Muscle of arm (tissue), 12 donors: Measurements from ENCODE around the gene PFDN4. TPM values are rescaled to one million over a fixed set of nuclear protein-coding genes. Genes with fewer than 3 reads are reported as not detected.

Experiments used
- DNase-seq: peaks from one replicate; pipeline ENCODE4 v3.0.0-alpha.2; 2013
- polyA plus RNA-seq, 12 donors: library from polyadenylated mRNA; unstranded; fragments of 120-200 nt; gene quantifications; one replicate each; pipeline ENCODE4 v1.2.1, GENCODE V29; 2013; ENCODE audit not compliant: insufficient read length in 12 of 12

PFDN4 gene
- polyA plus RNA-seq, 12 donors: 53.1 to 77.5 (median 64.4) TPM; not detected in 1

DNA sequence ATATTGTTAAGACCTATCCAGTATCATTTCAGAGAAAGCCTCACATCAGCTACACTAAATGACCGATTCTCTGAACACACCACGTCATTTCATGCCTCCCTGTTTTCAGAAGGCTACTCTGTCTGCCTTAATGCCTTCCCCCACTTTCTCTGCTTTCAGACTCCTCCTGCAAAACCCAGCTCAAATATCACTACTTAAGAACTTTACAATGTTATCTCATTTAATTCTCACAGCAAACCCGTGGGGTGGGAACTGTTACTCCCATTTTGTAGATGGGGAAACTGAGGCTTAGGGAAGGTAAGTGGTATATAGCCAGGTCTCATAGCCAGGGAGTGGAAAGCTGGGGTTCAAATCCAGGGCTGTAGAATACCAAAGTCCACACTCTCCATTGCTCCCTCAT lies 36.9 kb upstream of the PFDN4 start:
- DNase-seq: no peak

DNA sequence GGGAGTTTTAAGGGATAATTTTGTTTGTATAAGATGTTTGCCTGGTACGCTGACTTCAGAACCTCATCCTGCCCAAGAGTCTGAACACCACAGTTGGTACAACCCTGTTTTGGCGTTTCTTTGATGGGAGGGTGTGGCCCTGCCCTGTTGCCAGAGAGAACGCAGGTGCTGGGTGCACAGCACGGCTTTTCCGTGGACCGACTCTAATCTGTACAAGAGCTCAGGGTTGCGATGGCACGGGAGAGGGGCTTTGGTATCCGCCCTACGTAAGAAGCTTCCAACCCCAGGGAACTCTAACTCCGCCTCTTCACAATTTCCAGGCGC lies 35.4 kb upstream of the PFDN4 start:
- DNase-seq: no peak

DNA sequence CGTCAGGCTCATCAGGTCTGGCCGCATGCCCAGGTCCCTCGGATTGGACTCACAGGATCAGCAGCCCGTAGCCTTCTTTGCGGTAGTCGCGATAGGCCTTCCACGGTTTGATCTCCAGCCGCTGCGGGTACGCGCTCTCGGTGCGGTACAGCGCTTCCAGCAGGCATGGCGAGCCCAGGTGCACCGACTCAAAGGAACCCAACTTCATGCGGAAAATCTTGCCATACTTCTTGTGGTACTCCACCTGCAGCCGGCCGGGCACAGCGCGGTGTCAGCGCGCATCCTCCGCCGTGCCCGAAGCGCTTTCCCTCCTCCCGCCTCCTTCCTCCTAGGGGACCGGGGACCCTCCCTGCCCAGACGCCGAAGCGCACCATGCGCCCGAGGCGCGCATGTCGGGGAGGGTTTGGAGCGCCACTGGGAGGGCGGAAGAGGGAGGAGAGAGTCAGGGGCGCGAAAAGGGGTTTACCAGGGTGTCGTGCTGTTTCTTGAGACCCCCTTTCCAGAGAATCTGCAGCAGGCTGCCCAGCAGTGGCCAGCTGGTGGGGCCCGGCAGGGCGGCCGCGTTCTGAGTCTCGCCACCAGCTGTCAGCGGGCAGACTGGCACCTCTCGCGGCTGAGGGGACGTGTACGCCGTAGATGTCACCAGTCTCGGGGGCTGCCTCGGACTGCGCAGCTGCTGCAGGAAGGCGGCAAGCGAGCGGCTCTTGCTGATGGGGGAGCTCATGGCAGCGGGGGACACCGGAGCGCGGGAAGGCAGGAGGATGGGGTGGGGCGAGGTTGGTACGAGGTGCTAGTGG lies 34.8 kb upstream of the PFDN4 start:
- DNase-seq: no peak

DNA sequence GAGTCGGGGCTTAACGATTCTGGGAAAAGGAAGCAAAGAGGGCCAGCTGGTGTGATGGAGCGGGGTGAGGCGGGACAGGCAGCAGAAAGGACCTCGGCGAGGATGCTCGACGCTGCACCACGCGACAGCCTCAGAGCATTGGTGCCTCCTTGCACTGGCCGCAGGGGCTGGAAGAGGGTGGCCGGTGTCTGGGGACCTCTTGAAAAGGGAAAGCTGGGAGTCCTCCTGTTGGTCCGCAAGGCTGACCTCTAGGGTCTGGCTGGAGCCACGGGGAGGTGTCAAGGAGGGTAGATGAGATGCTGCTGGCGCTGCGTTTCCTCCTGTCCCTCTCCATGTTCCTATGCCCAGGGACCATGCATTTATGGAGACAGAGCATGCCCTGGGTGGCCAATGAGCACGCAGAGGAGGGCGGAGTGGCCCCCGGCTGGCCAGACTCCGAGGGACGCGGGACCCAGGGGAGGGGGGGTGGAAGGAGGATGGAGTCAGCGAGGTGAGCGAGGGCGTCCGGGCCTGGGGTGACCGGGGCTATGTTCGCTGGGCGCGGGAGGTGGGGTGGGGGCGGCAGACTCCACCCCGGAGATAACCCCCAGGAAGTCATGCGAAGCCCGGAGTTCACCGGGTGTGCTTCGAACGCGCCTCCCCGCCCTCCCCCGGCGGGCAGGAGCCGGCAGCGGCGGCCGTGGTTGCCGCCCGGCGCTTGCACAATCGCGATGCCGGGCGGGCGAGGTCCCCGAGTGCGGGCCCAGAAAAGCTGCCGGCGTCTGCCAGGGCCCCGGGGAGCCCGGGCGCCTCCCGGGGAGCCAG lies 34.0 kb upstream of the PFDN4 start, which contains the start of gene CYP24A1:
Gene CYP24A1, minus strand, starts transcription at position 334 of the 804 bp plus-strand sequence. CDS start 407 bp downstream, outside the sequence.
- DNase-seq: no peak

DNA sequence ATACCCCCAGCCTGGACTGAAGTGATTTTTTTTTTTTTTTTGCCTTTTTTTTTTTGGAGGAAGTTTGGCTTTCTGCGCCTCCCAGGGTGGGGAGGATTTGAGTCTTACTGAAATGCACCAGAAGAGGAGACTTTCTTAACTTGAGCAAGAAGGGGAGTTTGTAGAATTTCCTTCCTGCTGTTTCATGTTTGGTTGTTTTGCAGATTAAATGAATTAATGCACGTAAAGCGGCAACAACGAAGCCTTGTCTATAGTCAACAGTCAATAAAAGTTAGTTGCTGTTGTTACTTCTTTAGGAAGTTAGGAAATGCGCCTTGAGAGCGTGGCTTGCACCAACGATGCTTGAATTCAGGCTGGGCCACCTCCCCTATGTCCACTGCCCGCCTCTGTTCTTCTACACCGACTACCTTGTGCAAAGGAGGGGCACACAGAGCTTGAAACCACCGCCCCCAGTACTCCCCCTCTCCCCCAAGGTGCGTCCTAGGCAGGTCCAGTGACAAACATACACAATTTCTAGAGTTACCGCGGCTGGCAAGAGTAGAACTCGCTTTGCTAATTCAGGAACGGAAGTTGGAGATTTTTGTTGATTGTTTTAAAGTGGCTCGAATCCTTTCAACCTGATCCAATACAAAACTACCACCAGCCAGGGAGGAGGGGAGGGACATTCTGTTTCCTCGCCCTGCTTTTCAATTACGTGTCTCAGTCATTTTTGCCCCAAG lies 33.3 kb upstream of the PFDN4 start:
- no peak for DNase-seq

DNA sequence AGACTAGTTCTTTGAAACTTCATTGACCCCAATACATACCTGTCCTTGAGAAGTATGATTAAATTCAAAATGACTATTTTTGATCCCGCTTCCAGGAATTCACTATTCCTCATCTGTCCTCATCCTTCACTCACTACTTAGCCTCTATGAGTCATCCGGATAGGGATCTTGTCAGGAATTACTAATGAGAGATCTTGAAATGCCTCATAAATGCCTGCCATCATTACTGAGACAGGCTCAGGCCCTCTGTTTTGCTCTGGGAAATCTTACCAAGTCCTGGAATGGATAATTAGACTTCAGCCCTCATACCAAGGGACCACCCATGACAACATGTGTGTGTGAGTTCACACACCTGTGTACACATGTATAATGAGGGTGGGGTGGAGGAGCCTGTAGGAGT lies 31.3 kb upstream of the PFDN4 start:
- no peak for DNase-seq

DNA sequence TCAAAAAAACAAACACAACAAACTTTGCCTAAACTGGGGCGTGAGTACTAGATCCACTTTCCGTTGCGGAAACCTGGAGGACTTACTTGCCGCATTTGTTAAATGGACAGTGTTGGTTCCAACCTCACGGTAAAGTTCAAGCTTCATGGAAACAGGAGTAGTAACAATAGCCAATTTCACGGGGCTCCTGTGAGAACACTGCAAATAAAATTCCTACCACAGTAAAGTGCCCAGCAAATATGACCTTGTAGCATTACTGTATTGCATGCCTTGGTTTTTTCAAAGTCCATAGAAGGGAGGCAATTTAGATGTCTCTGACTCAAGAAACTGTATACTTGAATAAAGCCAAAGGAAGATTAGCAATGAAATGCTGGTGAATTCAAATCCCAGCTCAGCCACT lies 30.5 kb upstream of the PFDN4 start:
- no peak for DNase-seq

DNA sequence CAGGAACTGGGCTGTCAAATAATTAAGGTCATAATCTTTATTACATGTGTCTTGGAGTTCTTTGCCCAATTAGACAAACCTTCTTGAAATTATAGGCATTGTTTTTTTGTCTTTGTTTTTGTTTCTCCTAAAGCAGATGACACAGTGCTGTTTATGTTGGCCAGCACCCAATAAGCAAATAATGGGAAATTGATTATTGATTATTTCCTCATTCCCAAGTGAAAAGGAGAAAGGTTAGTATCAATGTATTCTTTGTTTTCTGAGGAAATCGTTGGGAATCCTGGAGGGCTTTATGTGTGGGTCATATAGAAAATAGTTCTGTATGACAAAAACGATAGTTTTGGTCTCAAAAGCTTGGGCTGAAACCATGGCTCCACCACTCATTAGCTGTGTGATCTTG lies 29.6 kb upstream of the PFDN4 start:
- DNase-seq: no peak

DNA sequence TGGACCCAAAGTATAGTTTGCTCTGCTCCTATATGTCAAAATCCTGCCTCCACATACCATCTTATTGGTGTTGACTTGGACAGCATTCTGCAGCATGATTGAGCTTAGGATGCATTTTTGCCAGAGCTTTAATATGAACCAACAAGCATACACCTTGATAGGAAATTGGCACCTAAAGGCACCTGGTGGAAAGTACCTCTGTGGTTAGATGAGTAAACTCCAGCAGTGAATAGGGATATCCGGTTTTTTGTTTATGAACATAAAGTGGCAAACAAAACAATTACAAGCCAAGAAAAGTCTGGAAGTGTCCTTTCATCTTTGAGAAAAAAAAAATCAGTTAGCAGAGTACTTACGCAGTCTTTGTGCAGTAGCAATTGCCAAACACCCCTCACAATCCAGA lies 27.9 kb upstream of the PFDN4 start:
- DNase-seq: no peak

DNA sequence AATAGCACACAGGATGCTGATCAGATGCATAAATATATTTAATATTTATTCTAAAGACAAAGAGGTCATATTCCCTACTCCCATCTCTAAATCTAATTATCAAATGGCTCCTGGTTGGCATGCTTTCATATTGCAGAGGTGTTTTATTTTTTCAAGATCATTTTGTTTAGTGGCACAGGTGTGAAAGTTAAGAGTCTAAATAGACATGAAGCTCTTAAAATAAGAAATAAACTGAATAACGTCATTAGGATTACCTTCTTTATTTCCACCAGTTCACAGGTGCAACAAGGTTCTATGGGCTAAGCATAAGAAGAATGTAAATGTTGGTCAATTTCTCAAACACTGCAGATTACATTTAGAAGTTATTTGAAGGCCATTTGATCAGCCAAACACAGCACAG lies 27.0 kb upstream of the PFDN4 start:
- DNase-seq: no peak

DNA sequence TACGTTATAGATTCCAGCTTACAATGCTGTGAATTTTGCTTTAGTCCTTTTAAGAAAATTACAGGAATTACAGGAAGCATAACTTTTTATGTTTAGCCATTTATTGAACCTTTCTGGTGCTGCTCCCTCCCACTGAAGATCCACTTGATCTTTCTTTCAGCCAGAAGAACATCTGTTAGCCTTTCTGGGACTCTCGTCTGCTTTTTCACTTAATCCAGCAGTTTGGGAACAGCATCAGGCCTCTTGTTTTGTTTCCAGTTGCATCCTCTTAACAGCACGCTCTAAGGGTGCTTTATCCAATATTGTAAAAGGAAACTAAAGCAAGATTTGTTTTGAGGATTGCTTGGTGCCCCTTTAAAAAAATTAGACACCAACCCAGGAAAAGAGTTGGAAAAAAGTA lies 23.8 kb upstream of the PFDN4 start:
- no peak for DNase-seq

DNA sequence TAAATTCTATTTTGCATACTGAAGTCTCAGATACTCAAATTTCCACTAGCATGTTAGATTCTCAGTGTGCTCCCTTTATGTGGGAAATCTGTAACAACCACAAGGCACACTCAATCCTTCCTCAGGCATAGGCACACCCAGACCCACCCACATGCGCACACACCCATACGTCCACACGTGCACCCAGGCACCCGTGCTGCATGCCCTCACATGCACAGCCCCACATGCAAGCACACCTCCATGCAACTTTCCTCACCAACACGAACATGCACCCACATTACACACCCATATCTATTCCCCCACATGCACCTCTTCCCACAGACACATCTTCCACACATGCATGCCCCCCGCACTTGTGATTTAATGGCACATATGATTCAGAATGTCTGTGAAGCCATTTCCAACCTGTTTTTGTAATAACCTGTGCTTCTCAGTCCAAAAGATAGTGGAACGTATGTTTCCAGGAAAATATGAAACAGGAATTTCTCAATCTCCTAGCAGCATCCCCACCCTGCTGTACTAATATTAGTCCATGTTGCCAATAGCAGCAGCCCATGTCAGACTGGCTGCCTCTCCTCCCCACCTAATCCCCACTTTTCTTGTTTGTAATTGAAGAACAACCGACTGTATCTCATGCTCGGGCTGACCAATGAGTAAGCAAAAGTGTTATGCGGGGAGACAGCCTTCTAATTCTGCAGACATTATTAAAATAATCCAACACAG lies 22.8 kb upstream of the PFDN4 start:
- DNase-seq: no peak

DNA sequence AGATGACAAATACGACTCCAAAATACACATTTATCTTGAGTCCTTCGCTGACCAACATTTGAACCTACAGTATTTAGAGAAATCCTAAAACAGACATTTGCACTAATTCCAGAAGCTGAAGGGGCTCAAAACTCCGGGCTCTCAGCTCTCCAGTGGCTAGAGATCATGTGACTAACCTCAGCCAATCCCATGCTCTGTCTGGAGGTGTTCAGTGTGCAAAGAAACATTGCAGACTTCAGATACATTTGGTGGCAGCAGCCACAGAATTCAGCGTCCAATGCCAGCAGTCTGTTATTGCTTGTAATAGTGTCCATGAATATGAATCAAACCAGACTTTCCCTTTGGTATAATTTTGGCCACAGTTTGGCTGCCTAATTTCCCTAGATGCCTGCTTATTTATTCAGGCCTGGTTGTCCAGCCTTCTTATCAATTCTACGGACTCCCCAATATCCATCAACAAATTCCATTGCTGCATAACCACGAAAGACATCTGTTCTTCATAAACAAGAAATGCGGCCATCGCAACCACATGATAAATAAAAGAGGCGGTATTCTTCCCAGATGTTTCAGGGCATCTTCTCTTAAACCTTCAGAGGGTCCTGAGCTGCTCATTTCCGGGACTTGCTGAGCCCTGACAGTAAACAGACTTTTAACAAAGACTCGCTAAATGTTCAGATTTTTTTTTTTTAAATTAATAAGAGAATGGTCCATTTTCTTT lies 19.6 kb upstream of the PFDN4 start:
- no peak for DNase-seq

DNA sequence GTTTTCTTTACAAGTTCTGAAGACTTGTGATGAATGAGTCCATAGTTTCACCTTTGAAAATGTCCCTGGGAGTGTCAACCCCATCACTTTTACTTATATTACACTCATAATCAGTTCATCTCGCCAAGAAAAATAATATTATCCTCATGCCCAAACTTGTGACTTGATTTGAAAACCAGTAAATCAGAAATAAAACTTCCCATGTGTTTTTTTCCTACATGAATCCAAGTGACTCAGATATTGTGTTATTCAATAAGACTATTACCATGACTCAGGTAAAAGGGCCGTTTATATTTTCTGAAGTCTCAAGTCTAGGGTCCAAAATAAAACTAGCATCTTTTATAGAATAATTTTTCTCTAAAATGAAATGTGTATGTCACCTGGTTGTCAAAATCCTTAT lies 18.3 kb upstream of the PFDN4 start:
- no peak for DNase-seq

DNA sequence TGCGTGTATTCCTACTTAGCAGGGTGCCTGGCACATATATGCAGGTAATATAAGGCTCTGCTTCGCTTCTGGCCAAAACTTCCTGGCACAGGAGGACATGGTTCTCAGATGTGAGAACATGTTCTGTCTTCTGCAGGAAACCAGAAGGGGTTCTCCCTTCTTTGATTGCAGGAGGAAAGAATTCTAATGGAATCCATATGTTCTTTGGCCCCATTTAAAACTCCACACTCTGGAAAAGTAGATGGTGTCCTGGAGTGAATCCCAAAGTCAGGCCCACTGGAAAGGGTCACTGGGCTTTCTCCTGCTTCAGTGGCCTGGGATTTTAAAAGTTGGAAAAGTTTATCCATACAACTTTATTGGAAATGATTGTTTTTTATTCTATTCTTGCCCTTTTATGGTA lies 17.7 kb upstream of the PFDN4 start:
- no peak for DNase-seq

DNA sequence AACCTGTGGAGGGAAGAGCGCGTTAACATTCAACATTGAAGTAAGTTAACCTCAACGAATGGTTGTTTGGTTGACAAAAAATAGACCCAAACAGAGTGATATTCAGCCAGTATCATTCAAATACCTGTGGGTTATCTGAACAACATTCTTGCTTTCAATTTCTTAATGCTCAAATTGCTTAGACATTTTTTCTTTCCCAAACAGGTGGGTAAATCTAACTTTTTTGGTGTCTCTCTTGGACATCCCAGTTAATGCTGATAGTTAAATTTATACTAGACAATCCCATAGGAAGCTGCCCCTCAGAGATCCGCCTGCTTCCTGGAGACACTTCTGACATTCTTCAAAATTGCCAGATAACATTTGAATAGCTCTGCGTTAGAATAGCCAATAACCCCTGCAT lies 14.1 kb upstream of the PFDN4 start:
- DNase-seq: no peak

DNA sequence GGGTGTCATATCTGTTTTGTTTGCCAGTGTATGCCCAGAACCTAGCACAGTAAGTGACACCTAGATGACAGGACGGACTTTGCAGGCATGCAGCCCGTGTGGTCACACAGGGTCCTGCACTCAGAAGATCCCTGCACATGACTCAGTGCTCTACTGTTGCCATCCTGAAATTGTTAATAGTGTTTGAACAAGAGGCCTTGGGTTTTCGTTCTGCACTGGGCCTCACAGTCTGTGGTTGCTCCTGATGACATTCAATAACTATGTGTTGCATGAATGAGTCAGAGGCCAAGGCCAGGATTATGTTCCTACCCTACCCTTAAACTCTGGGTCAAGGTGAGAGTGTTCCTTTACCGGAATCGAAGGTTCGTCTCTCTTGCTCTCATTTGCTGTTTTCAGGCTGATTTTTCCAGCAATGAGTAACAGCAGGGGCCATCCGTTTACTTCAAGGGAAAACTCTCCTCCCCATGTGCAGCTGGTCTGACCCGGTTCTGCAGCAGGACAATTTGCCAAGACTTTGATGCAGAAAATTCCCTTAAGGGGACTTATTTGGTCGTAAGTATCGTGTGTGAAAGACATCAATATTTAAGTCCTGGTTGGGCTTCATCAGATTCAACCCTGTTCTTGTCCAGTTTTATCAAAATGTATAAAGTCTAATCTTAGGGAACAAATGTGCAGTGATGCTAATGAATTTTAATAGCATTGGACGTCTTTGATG lies 13.0 kb upstream of the PFDN4 start:
- DNase-seq: peak; percentile 65

DNA sequence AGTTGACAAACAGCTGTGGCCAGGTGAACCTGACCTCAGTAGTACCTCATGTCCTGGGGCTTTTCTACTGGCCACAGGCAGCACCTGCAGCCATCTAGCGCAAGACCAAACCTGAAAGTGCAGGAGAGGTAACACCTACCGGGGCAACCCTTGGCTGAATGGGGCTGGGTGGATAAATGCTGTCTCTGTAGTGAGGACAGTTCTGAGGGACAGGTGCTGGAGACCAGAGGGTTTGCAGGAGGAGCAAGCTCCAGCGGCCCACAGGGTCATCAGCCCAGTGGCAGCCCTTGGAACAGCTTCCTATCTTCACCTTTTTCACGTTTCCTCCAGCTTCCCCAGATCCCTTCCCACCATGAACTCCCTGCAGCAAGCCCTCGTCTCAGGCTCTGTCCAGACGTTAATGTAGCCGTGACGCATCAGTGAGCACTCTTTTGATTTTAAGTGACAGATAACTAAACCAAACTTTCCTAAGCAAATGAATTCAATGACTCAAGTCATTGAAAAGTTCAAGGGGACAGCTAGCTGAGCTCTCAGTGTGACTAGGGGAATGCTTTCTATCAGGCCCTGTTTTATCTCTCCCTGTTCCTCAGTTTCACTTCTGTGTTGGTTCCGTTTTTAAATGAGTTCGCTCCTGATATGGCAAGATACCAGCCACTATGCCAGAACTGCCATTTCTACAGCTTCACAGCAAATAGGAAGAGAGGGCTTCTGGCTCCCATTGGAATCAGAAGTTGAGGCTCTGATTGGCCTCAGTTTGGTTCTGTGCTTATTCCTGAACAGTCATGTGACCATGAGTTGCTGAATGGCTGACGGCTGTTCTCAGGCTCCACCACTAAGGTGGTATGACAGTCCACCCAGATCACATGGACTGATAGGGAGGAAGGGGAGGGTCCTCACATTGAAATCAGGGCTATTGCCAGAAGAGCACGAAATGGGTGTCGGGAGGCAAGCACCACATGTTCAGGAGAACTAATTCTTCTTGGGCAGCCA lies 12.1 kb upstream of the PFDN4 start:
- no peak for DNase-seq
